Neural cell (in vitro differentiated cells): ENCODE data around the gene ATP11B.

Experiments used
- TF ChIP-seq, protein P1 (sequence below): fragments of 450-650 bp; IDR thresholded peaks from 2 replicates; pipeline ENCODE4 v1.5.1; 2014; ENCODE audit warnings: antibody characterized with exemption, mild to moderate bottlenecking, moderate library complexity; ENCODE audit not compliant: poor library complexity, severe bottlenecking
- TF ChIP-seq, protein P2 (sequence below): IDR thresholded peaks from 2 replicates; pipeline ENCODE4 v1.6.1; 2012; ENCODE audit warnings: borderline replicate concordance

DNA sequence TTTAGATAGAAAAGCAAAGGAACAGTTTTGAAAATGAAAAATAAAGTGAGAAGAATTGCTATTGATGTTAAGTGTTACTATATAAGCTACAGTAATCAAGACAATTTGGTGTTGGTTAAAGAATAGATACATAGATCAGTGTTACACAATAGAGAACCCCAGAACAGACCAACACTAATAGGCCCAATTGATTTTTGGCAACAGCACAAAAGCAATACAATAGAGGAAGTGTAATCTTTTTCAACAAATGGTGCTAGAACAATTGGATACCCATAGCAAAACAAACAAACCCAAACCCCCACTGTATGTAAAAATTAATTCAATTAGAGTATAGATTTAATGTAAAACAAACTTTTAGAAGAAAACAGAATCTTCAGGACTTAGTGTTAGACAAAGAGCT lies 61.8 kb downstream of the ATP11B start:
- TF ChIP-seq, protein P1, sequence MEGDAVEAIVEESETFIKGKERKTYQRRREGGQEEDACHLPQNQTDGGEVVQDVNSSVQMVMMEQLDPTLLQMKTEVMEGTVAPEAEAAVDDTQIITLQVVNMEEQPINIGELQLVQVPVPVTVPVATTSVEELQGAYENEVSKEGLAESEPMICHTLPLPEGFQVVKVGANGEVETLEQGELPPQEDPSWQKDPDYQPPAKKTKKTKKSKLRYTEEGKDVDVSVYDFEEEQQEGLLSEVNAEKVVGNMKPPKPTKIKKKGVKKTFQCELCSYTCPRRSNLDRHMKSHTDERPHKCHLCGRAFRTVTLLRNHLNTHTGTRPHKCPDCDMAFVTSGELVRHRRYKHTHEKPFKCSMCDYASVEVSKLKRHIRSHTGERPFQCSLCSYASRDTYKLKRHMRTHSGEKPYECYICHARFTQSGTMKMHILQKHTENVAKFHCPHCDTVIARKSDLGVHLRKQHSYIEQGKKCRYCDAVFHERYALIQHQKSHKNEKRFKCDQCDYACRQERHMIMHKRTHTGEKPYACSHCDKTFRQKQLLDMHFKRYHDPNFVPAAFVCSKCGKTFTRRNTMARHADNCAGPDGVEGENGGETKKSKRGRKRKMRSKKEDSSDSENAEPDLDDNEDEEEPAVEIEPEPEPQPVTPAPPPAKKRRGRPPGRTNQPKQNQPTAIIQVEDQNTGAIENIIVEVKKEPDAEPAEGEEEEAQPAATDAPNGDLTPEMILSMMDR, result no peak
- TF ChIP-seq, protein P2, sequence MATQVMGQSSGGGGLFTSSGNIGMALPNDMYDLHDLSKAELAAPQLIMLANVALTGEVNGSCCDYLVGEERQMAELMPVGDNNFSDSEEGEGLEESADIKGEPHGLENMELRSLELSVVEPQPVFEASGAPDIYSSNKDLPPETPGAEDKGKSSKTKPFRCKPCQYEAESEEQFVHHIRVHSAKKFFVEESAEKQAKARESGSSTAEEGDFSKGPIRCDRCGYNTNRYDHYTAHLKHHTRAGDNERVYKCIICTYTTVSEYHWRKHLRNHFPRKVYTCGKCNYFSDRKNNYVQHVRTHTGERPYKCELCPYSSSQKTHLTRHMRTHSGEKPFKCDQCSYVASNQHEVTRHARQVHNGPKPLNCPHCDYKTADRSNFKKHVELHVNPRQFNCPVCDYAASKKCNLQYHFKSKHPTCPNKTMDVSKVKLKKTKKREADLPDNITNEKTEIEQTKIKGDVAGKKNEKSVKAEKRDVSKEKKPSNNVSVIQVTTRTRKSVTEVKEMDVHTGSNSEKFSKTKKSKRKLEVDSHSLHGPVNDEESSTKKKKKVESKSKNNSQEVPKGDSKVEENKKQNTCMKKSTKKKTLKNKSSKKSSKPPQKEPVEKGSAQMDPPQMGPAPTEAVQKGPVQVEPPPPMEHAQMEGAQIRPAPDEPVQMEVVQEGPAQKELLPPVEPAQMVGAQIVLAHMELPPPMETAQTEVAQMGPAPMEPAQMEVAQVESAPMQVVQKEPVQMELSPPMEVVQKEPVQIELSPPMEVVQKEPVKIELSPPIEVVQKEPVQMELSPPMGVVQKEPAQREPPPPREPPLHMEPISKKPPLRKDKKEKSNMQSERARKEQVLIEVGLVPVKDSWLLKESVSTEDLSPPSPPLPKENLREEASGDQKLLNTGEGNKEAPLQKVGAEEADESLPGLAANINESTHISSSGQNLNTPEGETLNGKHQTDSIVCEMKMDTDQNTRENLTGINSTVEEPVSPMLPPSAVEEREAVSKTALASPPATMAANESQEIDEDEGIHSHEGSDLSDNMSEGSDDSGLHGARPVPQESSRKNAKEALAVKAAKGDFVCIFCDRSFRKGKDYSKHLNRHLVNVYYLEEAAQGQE, result no peak
